CD4-positive, alpha-beta T cell (primary cell): ENCODE results near the gene PPOX. TPM values are rescaled to one million over a fixed set of nuclear protein-coding genes. Genes with fewer than 3 reads are reported as not detected.

Experiments used
- ATAC-seq: fragments of 200-7000 bp; cut with Tn5 transposase; one replicate; pipeline ENCODE4 v1.10.0; 2022; ENCODE audit warnings: mild to moderate bottlenecking; ENCODE audit not compliant: poor library complexity
- CTCF ChIA-PET: fragments of 350-600 bp; sonication (Branson Sonifier 250); formaldehyde crosslinking; loops from one replicate; lab custom pipeline; 2021; ENCODE audit warnings: antibody characterized with exemption, inconsistent platforms; lab: Charles Lee
- POLR2A ChIA-PET: fragments of 350-600 bp; sonication (Branson Sonifier 250); formaldehyde crosslinking; loops from one replicate; lab custom pipeline; 2021; ENCODE audit warnings: antibody characterized with exemption, inconsistent platforms; lab: Charles Lee
- DNase-seq, 14 experiments: peaks; one replicate each; pipeline ENCODE4 v3.0.0-alpha.2; 2013 to 2020; ENCODE audit warnings: mixed read lengths in 2 of 14
- H3K27ac ChIP-seq, 2 donors: one replicate each; pipeline versions ENCODE4 v1.5.1 to v1.7.0; 2013; ENCODE audit warnings: low read length in 2 of 2, low read depth in 1 of 2, mild to moderate bottlenecking in 1 of 2
- H3K27me3 ChIP-seq, 2 experiments: 1 replicate in 1 of 2; 2 replicates in 1 of 2; pipeline versions ENCODE4 v1.6.1 to v1.7.0; 2013; ENCODE audit warnings: low read length in 2 of 2, control low read depth in 1 of 2, mild to moderate bottlenecking in 1 of 2, moderate library complexity in 1 of 2; ENCODE audit not compliant: insufficient read depth in 2 of 2, control insufficient read depth in 1 of 2
- H3K36me3 ChIP-seq: one replicate; pipeline ENCODE4 v1.6.1; 2013; ENCODE audit warnings: low read length, control low read depth; ENCODE audit not compliant: insufficient read depth
- H3K4me1 ChIP-seq: one replicate; pipeline ENCODE4 v1.6.1; 2013; ENCODE audit warnings: low read length, control low read depth; ENCODE audit not compliant: insufficient read depth
- H3K4me3 ChIP-seq: one replicate; pipeline ENCODE4 v1.5.1; 2013; ENCODE audit warnings: mild to moderate bottlenecking, low read length, moderate library complexity
- H3K9me3 ChIP-seq, 2 experiments: 1 replicate in 1 of 2; 2 replicates in 1 of 2; pipeline versions ENCODE4 v1.6.1 to v1.7.0; 2013; ENCODE audit warnings: low read length in 2 of 2, mild to moderate bottlenecking in 2 of 2, control low read depth in 1 of 2, moderate library complexity in 1 of 2; ENCODE audit not compliant: control insufficient read depth in 1 of 2, insufficient read depth in 1 of 2
- H3K27ac Mint-ChIP-seq: one replicate; pipeline ENCODE4 v1.8.0; 2020; ENCODE audit warnings: mixed read lengths
- H3K27me3 Mint-ChIP-seq: one replicate; pipeline ENCODE4 v1.8.0; 2021; ENCODE audit warnings: mixed read lengths
- H3K36me3 Mint-ChIP-seq: one replicate; pipeline ENCODE4 v1.8.0; 2021; ENCODE audit warnings: low read depth, mixed read lengths
- H3K4me1 Mint-ChIP-seq: one replicate; pipeline ENCODE4 v1.8.0; 2021; ENCODE audit warnings: low read depth, mixed read lengths
- H3K4me3 Mint-ChIP-seq: one replicate; pipeline ENCODE4 v1.8.0; 2020; ENCODE audit warnings: mild to moderate bottlenecking, mixed read lengths
- H3K9me3 Mint-ChIP-seq: one replicate; pipeline ENCODE4 v1.8.0; 2020; ENCODE audit warnings: mixed read lengths
- CTCF ChIP-seq: fragments of 200-600 bp; IDR thresholded peaks from one replicate; pipeline ENCODE4 v1.8.0; 2022; ENCODE audit warnings: antibody characterized with exemption, mild to moderate bottlenecking
- intact Hi-C, 2 experiments: fragments of 100-400 bp; cut with DNase I in 1 of 2; cut with micrococcal nuclease in 1 of 2; formaldehyde crosslinking; loops; one replicate each; pipeline versions ENCODE4 v1.15.1 to v1.9.0; 2023 to 2025; cut with DNase I, micrococcal nuclease
- total RNA-seq, 174 experiments: library from RNA in 2 of 174; stranded (reverse) in 2 of 174; gene quantifications; one replicate each; pipeline ENCODE4 v1.2.3 and lab custom pipeline; 2021 to 2026

Gene PPOX
- total RNA-seq, 2 experiments from 2014 or later, result 28.6 to 31.5 TPM

GRCh38 chr1:161179698-161180097 is 13.5 kb downstream of the PPOX start:
- no peaks in the 10 kb centered on the region for H3K27me3 ChIP-seq
- peaks cover 13% of the 10 kb centered on the region for H3K36me3 ChIP-seq
- Mint-ChIP-seq H3K36me3 (peaks cover 26% of the 10 kb centered on the region), H3K4me3 (peak overlapping the region; percentile 50), H3K4me1 (peaks cover 78% of the 10 kb centered on the region), H3K9me3 (no peaks in the 10 kb centered on the region), H3K27me3 (no peaks in the 10 kb centered on the region), H3K27ac (peak overlapping the region; percentile 97)
- ATAC-seq (no peak), DNase-seq (no peak)
- no peak overlapping the region for H3K27ac ChIP-seq
- H3K4me1 ChIP-seq, result peaks cover 81% of the 10 kb centered on the region
- CTCF ChIA-PET, result interaction anchor here (1.0 to 1.3 kb wide), 2 partner anchors 46 to 126 kb away, joined by 3 read pairs; partner anchors contain the start of gene TOMM40L
- H3K9me3 ChIP-seq, result no peaks in the 10 kb centered on the region
- POLR2A ChIA-PET, result interaction anchor here (0.9 to 5.2 kb wide), 3 partner anchors 14 to 46 kb away, joined by 4 to 67 read pairs (median 4); partner anchors contain the start of genes NDUFS2, PPOX and TOMM40L
- intact Hi-C loops, result loop anchor here in 1 of 2 experiments (5.0 kb wide), 1 partner anchor 43 kb away; the partner anchor contains the start of gene APOA2
- no peak for TF ChIP-seq CTCF
- no peak overlapping the region for H3K4me3 ChIP-seq

GRCh38 chr1:161180639-161181038 is 14.4 kb downstream of the PPOX start:
- Mint-ChIP-seq H3K9me3 (no peaks in the 10 kb centered on the region), H3K27me3 (no peaks in the 10 kb centered on the region), H3K4me3 (peak overlapping the region; percentile 55), H3K27ac (peak overlapping the region; percentile 97), H3K36me3 (peaks cover 17% of the 10 kb centered on the region), H3K4me1 (peaks cover 77% of the 10 kb centered on the region)
- H3K9me3 ChIP-seq, result no peaks in the 10 kb centered on the region
- ChIA-PET POLR2A (interaction anchor here (0.7 to 5.2 kb wide), 4 partner anchors 10 to 27 kb away, joined by 3 to 67 read pairs (median 13); partner anchors contain the start of genes NDUFS2, PPOX and UFC1), CTCF (interaction anchor here (1.0 to 3.3 kb wide), 2 partner anchors 11 to 126 kb away, joined by 3 to 14 read pairs; no protein-coding TSS in a partner anchor)
- H3K27ac ChIP-seq, result peak overlapping the region in 1 of 2 donors; percentile 78
- peaks cover 81% of the 10 kb centered on the region for H3K4me1 ChIP-seq
- peak; percentile 70 for TF ChIP-seq CTCF
- H3K27me3 ChIP-seq, result no peaks in the 10 kb centered on the region
- peaks cover 4% of the 10 kb centered on the region for H3K36me3 ChIP-seq
- no peak overlapping the region for H3K4me3 ChIP-seq
- intact Hi-C loops, result no loop called here
- ATAC-seq (no peak), DNase-seq (peak in 3 of 14 experiments; percentile 36 to 49 (median 44))

- ATAC-seq, result peak; percentile 49
- POLR2A ChIA-PET, result interaction anchor here (0.6 to 5.2 kb wide), 24 partner anchors 9 to 213 kb away, joined by 3 to 67 read pairs (median 5); partner anchors contain the start of genes ADAMTS4, ARHGAP30, NDUFS2 and NIT1
- H3K9me3 ChIP-seq, result no peaks in the 10 kb centered on the region
- peaks cover 77% of the 10 kb centered on the region for H3K4me1 Mint-ChIP-seq
- intact Hi-C loops, result no loop called here
- H3K27ac Mint-ChIP-seq, result peak overlapping the region; percentile 97
- no peaks in the 10 kb centered on the region for H3K27me3 ChIP-seq
- H3K9me3 Mint-ChIP-seq, result no peaks in the 10 kb centered on the region
- H3K36me3 Mint-ChIP-seq, result peaks cover 3% of the 10 kb centered on the region
- H3K27ac ChIP-seq, result peak overlapping the region; percentile 74 to 78
- H3K36me3 ChIP-seq, result no peaks in the 10 kb centered on the region
- no peaks in the 10 kb centered on the region for H3K27me3 Mint-ChIP-seq
- no peak for TF ChIP-seq CTCF
- DNase-seq, result peak in 13 of 14 experiments; percentile 36 to 90 (median 54)
- H3K4me1 ChIP-seq, result peaks cover 83% of the 10 kb centered on the region
- H3K4me3 Mint-ChIP-seq, result peak overlapping the region; percentile 72
- peak overlapping the region; percentile 8 for H3K4me3 ChIP-seq
- CTCF ChIA-PET, result interaction anchor here (0.8 to 3.3 kb wide), 6 partner anchors 9 to 109 kb away, joined by 3 to 18 read pairs (median 10); partner anchors contain the start of genes NDUFS2, PPOX and TOMM40L
Measured at GRCh38 chr1:161182214-161182613, 16.0 kb downstream of the PPOX start.
